Germinal center (tissue), 1 donor: Measurements from ENCODE around the gene RBM3.

Experiments
- DNase-seq: peaks from one replicate; pipeline ENCODE4 v3.0.0; 2012; ENCODE audit warnings: mixed read lengths, low spot score

RBM3 gene

DNA sequence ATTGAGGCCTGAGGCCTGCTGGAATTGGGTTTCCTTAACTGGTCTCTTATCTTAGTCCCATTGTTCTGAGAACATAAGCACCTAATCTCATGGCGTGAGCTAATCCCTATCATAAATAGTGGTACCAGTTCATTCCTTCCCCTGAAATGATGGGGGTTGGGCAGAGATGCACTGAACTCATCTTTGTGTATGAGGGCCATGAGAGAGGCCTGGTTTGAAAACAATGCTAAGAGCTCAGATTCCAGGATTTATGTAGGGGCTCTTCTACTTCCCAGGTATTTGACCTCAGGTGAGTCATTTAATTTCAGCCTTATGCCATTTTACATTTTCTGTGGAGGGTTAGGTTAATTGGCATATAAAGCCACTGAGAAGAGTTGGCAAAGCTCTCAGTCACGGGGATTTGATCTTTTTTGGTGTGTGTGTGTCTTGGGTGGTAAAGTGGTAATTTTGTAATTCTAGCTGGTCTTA lies 4.4 kb downstream of the RBM3 start:
- DNase-seq: no peak

DNA sequence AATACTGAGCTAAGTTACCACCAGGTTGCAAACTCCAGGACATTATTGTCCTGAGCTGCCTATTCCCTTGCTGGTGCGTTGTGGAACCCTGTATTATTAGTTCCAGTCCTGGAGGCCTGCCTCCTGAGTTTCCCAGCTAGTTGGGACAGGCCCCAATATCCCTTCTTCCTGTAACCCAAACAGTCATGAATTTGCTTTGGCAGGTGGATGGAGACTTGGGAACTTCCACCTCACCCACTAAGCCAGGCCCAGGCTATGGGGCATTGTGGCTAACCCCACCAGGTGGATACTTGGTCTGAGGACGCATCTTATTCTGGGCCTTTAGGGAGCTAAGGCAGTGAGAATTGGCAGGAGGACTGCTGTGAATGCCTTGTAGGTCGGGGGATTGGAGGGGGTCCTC lies 5.0 kb downstream of the RBM3 start:
- DNase-seq: no peak

DNA sequence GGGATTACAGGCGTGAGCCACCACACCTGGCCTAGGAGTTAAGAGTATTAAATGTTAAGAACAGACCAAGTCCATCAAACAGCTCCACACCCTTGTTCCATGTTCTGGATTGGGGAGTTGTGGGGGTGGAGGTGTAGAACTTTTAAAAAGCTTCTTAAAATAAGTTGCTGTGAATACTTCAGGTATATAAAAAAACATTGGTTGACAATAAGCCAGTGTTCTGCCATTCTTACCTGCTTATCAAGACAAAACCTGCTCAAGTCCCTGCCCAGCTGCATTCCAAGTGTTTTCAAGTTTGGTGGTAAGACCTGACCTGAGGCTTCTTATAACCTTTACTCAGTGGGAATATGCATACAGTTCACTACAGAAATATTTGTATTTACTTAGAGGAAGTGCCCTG lies 6.4 kb downstream of the RBM3 start:
- no peak for DNase-seq

DNA sequence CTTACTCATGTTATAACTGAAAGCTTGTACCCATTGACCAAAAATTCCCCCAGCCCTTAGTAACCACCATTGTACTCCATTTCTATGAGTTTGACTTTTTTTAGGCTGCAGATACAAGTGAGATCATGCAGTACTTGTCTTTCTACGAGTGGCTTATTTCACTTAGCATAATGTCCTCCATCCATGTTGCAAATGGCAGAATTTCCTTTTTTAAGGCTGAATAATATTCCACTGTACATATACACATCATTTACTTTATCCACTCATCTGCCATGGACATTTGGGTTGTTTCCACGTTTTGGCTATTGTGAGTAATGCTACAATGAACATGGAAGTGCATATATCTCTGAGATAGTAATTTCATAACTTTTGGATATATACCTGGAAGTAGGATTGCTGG lies 10.4 kb downstream of the RBM3 start:
- DNase-seq: no peak

DNA sequence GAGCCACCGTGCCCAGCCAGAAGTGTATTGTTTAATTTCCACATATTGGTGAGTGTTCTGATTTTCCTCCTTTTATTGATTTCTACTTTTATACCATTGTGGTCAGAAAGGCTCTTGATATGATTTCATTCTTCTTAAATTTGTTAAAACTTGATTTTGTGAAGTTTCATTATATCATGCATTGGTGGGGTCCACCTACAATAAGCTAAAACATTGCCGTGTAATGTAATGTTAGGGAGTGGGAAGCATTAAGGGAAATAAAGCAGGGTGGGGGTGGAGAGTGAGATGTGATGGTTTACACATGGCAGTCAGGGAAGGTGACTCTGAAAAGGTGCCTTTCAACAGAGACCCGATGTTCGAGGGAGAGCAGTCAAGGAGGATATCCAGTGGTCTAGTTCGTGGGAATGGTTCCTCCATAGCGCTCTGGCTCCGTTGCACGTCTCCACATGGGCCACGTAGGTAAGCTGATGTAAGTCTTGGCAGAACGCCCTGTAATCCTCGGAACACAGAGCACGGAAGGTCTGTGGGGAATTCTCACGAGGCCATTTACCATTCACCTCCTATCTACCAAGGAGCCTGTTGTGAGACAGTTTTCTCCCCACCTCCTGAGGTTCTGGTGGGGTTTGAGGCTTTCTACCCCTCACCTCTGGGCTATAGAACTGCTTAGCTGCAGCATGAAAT lies 15.3 kb downstream of the RBM3 start:
- DNase-seq: no peak

DNA sequence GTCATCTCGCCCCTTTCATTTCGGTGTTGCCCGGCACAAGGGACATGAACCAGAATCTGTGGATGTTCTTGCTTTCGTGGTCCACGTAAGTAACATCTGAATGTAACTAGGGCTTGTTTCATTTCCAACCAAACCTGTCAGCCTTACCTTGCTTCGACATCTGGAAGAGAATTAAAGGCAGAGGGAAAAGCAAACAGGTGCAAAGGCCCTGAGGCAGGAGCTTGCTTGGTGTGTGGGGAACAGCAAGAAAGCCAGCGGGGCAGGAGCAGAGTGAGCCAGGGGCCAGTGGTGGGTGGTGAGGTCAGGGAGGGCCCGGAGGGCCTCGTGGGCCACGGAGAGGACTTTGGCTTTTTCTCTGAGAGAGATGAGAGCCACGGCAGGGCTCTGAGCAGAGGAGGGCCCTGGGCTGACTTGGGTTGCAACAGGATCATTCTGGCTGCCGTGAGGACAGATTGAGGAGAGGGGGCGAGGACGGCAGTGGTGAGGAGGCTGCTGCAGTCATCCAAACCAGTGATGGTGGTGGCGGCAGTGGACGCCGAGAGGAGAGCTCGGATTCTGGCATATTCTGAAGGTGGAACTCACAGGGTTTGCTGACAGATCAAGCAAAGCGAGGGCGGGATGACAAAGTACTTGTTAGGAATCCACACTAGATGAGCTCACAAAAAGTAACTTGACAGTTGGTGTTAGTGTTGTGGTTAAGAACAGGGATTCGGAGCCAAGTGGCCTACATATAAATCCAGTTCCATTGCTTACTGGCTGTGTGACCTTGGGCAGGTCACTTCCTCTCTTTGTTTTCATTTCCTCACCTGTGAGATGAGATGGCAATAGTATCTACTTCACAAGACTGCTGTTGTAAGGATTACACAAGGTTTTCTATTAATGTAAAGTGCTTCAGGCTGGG lies 16.2 kb downstream of the RBM3 start:
- DNase-seq: no peak

DNA sequence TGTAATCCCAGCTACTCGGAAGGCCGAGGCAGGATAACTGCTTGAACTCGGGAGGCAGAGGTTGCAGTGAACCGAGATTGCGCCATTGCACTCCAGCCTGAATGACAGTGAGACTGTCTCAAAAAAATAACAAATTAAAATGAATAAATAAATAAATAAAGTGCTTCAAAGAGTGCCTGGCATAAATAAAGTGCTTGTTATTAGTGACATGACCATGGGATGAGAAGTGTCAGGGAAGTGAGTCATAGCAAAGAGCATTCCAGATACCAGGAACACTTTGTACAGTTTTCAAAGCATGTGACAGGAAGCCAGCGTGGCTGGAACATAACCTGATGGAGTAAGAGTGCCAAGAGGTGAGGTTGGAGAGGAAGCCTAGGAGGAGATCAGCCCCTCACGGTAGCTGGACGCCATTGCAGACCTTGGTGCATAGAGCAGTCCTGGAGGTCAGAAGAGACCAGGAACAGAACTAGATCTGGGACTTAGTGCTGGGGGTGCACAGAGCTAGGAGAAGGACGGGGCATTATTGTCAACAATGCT lies 17.0 kb downstream of the RBM3 start:
- DNase-seq: no peak

DNA sequence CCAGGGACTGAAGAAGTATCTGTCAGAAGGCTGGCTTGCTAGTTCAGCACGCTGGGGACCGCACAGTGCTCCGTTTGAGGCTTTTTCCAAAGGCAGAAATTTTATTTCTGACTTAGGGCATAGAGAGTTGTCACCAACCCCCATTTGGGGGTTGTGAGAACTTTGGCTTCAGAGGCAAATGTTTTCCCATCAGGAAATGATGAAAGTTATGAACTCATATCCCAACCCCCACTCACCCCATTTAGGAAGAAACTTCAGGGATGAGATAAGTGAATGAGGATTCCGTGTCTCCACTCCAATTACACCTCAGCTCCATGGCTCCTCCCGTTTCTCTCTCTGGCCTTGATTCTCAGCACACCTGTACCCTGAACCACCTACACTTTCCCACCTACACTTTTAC lies 18.7 kb downstream of the RBM3 start:
- DNase-seq: no peak

DNA sequence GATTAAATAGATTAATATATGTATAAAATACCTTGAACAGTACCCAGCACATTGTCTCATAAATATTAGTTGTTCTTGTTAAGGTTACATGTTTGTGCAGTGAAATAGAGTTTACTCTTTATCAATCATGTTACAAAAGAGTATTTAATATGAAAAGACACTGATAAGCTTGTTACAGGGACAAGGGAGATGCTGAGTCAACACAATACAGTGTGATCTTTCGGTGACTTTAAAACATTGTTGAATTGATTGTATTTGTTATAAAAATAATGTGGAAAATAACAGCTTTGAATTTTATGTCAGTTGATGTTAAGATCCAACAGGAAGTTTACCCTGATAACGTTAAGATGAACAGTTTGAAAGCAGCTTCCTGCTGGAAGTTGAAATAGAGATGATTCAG lies 21.6 kb downstream of the RBM3 start:
- DNase-seq: no peak

DNA sequence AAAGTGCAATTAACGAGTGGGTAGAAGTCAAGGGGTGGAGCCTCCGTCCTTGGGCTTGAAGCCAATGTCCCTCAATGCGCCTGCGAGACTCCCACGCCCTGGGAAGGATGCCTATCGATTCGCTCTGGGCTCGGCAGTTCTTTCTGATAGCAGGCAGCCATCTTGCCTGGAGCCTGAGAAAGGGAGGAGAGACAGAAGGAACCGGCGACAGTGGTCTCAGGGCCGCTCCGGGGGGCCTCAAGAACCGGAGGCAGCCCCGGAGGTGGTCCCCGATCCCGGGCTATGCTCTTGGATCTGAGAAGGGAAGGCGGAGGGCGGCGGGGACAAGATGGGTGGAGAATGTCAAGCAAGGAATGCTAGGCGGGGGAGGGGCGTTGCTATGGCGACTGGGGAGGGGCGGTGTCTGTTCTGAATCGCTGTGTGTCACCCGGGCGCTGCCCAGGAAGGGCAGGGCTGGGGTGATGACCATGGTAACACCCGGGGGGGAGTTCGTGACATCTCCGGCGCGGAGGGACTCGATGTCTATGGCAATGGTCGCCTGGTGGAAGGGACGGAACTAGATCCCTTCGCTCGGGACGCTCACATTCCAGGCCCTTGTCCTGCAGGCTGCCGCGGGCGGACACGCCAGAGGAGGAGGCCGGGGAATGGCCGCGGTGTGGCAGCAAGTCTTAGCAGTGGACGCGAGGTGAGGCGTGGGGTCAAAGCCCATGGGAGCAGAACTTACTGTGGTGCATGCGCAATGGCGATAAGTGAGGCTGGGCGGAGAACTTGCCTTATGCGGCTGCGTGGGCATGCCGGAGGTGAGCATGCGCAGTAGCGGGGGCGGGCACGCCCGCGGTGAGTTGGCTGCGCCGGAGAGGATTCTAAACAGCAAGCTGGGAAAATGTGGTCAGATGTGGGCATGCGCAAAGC lies 23.3 kb downstream of the RBM3 start, which contains the start of gene WDR13:
TSS of gene WDR13 (plus strand) at position 140 of the 912 bp plus-strand sequence. CDS start at position 645, 505 bp downstream.
- DNase-seq: peak; percentile 92

DNA sequence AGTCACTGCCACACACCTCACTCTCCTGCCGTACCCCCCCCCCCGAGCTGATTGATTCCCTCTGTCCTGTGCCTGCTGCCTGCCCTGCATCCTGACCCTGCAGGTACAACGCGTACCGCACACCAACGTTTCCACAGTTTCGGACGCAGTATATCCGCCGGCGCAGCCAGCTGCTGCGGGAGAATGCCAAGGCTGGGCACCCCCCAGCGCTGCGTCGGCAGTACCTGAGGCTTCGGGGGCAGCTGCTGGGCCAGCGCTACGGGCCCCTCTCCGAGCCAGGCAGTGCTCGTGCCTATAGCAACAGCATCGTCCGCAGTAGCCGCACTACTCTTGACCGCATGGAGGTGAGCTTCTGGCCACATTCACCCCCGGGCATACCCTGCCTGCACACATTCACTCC lies 24.3 kb downstream of the RBM3 start:
- no peak for DNase-seq

DNA sequence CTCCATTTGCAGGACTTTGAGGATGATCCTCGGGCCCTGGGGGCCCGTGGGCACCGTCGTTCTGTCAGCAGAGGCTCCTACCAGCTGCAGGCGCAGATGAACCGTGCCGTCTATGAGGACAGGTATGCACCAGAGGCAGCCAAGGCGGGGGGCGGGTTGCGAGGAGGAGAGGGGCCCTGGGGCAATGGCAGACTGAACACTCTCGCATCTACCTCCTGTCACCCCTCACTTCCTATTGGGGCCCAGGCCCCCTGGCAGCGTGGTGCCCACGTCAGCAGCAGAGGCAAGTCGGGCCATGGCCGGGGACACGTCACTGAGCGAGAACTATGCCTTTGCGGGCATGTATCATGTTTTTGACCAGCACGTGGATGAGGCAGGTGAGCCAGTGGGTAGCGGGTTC lies 25.1 kb downstream of the RBM3 start:
- DNase-seq: no peak

DNA sequence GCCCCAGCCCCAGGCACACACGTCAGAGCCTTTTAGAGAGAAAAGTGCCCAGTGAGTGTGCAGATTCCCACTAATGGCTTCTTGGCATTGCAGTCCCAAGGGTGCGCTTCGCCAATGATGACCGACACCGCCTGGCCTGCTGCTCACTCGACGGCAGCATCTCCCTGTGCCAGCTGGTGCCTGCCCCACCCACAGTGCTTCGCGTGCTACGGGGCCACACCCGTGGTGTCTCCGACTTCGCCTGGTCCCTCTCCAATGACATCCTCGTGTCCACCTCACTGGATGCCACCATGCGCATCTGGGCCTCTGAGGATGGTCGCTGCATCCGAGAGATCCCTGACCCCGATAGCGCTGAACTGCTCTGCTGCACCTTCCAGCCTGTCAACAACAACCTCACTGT lies 25.9 kb downstream of the RBM3 start:
- no peak for DNase-seq

DNA sequence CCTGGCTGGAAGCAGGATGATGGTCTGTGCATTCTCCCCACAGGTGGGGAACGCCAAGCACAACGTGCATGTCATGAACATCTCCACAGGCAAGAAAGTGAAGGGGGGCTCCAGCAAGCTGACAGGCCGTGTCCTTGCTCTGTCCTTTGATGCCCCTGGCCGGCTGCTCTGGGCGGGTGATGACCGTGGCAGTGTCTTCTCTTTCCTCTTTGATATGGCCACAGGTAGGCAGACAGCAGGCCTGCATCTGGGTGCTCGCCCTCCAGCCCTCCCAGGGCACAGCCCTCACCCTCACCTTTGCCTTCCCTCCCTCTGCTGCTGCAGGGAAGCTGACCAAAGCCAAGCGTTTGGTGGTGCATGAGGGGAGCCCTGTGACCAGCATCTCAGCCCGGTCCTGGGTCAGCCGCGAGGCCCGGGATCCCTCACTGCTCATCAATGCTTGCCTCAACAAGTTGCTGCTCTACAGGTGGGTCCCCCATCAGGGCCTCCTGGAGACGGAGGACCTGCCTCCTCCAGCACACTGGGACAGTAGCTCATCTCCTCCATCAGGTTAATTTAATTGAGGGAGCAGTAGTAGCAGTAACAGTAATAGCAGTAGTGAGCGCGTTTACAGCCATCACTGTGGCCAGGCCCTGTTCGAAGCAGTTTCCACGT lies 27.6 kb downstream of the RBM3 start:
- no peak for DNase-seq

DNA sequence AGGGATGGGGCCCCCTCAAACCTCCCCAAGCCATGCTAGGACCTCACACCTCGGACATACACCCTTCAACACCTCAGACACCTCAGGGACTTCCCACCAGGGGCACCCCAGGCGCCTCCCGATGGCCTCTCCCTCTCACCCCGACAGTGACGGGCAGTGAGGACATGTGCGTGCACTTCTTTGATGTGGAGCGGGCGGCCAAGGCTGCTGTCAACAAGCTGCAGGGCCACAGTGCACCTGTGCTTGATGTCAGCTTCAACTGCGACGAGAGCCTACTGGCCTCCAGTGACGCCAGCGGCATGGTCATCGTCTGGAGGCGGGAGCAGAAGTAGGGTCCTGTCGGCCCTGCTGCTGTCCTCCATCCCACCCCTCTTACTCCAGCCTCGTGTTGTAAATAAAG lies 30.4 kb downstream of the RBM3 start:
- DNase-seq: no peak

DNA sequence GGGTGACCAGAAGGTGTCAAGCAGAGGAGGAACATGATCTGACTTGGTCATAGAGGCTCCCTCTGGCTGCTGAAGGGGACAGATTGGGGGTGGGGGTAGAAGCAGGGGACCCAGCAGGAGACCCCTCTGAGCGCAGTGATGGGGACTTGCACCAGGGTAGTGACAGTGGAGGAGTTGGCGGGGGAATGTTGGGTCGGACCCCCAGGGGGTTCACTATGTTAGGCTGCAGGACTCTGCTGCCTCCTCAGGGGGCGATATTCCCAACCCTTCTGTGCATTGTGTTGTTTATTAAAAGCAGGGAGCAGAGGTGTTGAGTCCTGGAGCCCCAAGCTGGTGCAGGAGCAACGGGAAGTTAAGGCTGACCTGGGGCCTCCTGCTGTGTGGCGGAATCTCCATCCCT lies 31.8 kb downstream of the RBM3 start:
- no peak for DNase-seq

DNA sequence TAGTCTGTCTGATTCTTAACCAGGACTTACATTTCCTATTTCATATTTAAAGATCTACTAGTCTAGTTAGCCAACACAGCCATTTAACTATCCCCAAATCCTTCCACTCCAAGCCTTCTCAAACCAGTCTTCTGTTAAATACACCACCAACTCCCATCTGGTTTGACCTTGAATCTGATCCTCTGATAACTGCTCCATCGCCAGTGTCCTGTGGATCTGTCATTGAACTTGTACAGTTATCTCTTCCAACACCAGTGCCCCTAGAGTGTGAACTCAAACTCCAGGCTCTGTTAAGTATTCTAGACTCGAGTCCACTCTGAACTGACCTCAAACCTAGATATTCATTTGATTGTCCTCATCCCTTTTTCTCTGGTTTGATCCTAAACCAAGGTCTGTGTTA lies 37.4 kb downstream of the RBM3 start:
- no peak for DNase-seq

DNA sequence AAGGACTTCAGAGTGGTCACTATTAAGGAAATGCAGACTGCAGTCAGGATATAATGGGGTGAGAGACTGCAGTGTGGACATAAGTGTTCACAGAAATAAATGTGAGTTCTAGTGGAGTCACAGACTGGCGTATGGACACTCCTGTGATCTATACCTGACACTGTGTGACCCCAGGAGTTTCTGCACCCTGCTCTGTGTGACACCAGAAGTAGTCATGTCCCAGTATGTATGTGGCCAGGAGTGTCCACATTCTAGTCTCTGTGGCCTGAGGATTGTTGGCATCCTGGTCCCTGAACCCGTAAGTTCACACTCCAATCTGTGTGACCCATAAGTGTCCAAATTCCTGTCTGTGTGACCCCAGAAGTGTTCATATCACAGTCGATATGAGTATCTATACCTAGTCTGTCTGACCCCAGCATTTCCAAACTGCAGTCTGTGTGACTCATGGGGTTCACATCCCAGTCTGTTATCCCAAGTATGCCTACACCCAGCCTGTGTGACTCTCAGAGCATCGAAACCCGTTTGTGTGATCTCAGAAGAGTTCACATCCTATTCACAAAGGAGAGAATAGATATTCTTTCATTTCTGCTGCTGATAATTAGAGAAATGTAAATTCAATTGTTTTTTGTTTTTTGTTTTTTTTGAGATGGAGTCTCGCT lies 39.3 kb downstream of the RBM3 start:
- DNase-seq: no peak

DNA sequence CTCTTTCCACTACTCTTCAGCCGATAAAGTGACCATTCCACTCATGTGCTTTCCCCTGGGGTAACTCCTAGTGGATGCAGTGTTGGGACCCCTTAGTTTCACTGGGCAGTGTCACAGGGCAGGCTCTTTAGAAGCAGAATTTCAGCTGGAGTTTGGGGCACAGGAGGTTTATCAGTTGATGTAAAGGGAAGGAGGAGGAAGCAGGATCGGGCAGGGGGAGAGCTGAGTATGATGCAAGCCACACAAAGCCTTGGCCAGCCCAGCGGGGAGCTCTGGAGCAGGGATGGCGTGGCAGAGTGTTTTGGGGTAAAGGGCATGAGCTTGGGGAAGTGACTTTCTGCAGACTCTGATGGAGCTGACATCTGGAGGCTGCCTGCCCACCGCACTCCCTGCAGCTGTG lies 42.3 kb downstream of the RBM3 start:
- no peak for DNase-seq

DNA sequence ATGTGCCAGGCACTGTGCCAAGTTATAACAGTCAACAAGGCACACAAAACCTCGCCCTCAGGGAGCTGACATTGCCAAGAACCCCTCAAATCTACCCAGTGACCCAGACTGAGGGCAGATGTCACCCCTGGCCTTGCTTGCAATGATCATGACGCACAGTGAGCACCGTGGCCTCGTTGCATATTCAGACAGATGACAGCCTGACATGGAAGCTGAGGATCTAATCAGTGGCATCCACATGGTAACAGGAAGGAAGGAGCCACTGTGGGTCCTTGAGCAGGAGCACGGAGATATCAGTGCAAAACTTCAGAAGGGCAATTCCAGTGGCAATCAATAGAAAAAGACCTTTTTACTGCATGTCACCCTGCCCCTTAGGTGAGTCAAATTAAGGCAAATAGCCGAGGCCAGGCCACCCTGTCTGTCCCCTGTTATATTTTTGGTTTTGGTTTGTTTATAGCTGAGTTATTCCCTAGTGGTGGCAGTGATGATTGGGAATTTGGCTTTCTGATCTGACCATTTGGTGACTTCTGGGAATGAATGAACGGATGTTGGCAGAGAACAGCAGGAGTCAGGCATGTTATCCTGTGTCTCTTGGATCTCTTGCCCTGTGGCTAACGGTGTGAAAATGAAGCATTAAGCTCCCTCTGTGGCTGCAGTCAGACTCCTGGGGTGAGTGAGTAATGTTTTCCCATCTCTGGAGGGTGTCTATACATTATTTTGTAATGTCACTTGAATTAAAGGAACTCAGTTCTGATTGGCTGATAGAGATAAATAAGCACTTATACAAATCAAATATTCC lies 43.5 kb downstream of the RBM3 start:
- no peak for DNase-seq
